MM.1S (cell line): ENCODE data around the gene CD58.

Source experiments
- CTCF ChIP-seq: fragments of 300-600 bp; sonication (generic); IDR thresholded peaks from 2 replicates; pipeline ENCODE4 v1.5.1; 2016; ENCODE audit warnings: antibody characterized with exemption, low read length, mixed read lengths
- EZH2 ChIP-seq: fragments of 300-600 bp; sonication (generic); optimal IDR thresholded peaks from 2 replicates; pipeline ENCODE3; 2017; ENCODE audit warnings: low read depth, mild to moderate bottlenecking, antibody characterized with exemption, low read length, mixed read lengths
- EZH2phosphoT487 ChIP-seq: fragments of 300-600 bp; sonication (generic); IDR thresholded peaks from 2 replicates; pipeline ENCODE4 v1.6.1; 2018; ENCODE audit warnings: antibody characterized with exemption, low read length

- no peak for TF ChIP-seq CTCF
- no peak for TF ChIP-seq EZH2phosphoT487
- TF ChIP-seq EZH2: no peak
Measured at GRCh38 chr1:116533429-116533820, 37.4 kb downstream of the CD58 start.
